ENCODE results near the gene SF1. TPM values are rescaled to one million over a fixed set of nuclear protein-coding genes. Genes with fewer than 3 reads are reported as not detected.

SF1 gene
- total RNA-seq, 2 experiments from 2014 or later = 1,632 to 1,657 TPM

DNA sequence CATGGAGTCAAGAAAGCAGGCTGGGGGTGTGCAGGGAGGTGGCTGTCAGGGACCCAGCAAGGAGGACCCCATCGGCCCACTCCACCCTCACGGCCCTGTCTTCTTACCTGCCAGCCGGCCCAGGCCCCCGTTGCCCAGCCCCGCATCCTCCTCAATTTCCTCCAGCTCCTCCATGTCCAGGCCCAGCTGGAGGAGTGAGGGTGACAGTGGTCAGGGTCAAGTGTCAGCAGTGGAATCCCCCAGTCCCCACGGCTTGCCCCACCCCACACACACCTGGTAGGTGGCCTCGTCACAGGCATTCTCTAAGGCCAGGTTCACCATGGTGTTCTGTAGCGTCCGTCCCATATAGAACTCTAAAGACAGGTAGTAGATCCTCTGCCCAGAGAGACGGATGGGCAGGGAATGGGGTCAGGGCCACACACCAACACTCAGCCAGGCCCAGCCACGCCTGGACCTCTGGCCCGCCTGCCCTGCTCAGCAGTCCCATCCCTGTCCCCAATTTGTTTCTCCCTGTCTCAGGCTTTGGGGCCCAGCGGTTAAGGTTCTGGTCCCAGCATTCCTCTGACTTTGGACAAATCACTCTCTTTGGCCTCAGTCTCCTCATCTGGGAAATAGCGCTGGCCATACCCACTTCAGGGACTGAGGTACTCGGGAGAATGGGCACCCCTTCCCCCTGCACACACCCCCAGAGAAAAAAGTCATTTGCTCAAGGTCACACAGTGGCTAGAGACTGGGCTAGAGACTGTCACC lies 19.8 kb downstream of the SF1 start:
- peaks cover 30% of the 10 kb centered on the region for H3K36me3 Mint-ChIP-seq (ENCODE audit: low read depth)
- H3K4me1 Mint-ChIP-seq (ENCODE audit: low read depth) = peaks cover 44% of the 10 kb centered on the region
- no peaks in the 10 kb centered on the region for H3K27me3 Mint-ChIP-seq
- peaks cover 72% of the 10 kb centered on the region for H3K4me1 ChIP-seq (ENCODE audit: insufficient read depth, low read length)
- H3K27ac Mint-ChIP-seq = peak overlapping the region; percentile 85
- intact Hi-C loops (cut with DNase I, micrococcal nuclease) = no loop called here
- DNase-seq (peak in 1 of 14 experiments; percentile 38), ATAC-seq (ENCODE audit: poor library complexity) (no peak)
- ChIA-PET POLR2A (interaction anchor here (1.3 to 15.0 kb wide), 3 partner anchors 12 to 20 kb away, joined by 3 to 634 read pairs (median 363); partner anchors contain the start of genes RASGRP2 and SF1), CTCF (interaction anchor here (5.9 kb wide), 1 partner anchor 15 kb away, joined by 45 read pairs; the partner anchor contains the start of gene RASGRP2)
- no peak overlapping the region for H3K4me3 Mint-ChIP-seq
- no peaks in the 10 kb centered on the region for H3K9me3 ChIP-seq (ENCODE audit: control insufficient read depth in 1 of 2, insufficient read depth in 1 of 2, low read length in 2 of 2)
- TF ChIP-seq, protein P1, sequence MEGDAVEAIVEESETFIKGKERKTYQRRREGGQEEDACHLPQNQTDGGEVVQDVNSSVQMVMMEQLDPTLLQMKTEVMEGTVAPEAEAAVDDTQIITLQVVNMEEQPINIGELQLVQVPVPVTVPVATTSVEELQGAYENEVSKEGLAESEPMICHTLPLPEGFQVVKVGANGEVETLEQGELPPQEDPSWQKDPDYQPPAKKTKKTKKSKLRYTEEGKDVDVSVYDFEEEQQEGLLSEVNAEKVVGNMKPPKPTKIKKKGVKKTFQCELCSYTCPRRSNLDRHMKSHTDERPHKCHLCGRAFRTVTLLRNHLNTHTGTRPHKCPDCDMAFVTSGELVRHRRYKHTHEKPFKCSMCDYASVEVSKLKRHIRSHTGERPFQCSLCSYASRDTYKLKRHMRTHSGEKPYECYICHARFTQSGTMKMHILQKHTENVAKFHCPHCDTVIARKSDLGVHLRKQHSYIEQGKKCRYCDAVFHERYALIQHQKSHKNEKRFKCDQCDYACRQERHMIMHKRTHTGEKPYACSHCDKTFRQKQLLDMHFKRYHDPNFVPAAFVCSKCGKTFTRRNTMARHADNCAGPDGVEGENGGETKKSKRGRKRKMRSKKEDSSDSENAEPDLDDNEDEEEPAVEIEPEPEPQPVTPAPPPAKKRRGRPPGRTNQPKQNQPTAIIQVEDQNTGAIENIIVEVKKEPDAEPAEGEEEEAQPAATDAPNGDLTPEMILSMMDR (IDR thresholded peaks at IDR 0.05) = no peak
- no peaks in the 10 kb centered on the region for H3K27me3 ChIP-seq (ENCODE audit: control insufficient read depth in 1 of 2, insufficient read depth in 2 of 2, low read length in 2 of 2)
- no peaks in the 10 kb centered on the region for H3K9me3 Mint-ChIP-seq
- H3K27ac ChIP-seq (ENCODE audit: low read depth in 1 of 2, low read length in 2 of 2) = no peak overlapping the region
- no peak overlapping the region for H3K4me3 ChIP-seq (ENCODE audit: low read length)
- peaks cover 35% of the 10 kb centered on the region for H3K36me3 ChIP-seq (ENCODE audit: insufficient read depth, low read length)

DNA sequence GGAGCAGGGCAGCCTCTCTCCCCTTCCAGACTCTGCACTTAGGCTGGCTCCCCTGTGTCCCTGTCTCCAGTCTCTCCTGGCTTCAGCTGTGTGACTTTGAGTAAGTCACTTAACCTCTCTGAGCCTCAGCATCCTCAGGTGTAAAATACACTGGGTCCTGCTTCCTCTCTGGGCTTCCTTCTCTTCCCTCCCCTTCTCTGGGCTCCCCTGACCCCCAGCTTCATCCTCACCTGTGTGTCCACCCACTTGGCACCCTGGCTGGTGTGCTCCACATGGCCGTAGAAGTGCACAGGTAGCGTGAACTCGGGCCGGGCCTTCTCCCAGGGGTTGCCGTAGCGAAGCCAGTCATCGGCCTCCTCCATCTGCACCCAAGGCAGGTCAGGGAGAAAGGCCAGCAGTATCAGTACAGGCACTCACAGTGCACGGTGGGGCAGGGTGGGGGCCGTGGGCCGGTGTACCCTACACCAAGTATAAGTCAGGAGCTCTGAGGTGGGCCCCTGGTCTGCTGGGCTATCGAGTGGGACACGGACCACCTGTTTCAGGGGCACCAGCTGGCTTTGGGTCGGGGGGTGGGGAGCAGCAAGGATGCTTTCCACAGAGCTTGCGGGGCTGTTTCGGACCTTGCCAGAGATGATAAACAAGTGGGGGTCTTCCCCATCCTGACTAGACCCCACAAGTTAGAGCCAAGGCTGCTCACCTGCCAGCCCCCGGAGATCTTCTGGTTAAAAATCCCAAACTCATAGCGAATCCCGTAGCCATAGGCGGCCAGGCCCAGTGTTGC lies 20.6 kb downstream of the SF1 start:
- no peaks in the 10 kb centered on the region for H3K9me3 Mint-ChIP-seq
- Histone ChIP-seq H3K4me3 (ENCODE audit: low read length) (no peak overlapping the region), H3K27ac (ENCODE audit: low read depth in 1 of 2, low read length in 2 of 2) (no peak overlapping the region), H3K9me3 (ENCODE audit: control insufficient read depth in 1 of 2, insufficient read depth in 1 of 2, low read length in 2 of 2) (no peaks in the 10 kb centered on the region), H3K36me3 (ENCODE audit: insufficient read depth, low read length) (peaks cover 34% of the 10 kb centered on the region), H3K4me1 (ENCODE audit: insufficient read depth, low read length) (peaks cover 66% of the 10 kb centered on the region), H3K27me3 (ENCODE audit: control insufficient read depth in 1 of 2, insufficient read depth in 2 of 2, low read length in 2 of 2) (no peaks in the 10 kb centered on the region)
- no peak for ATAC-seq (ENCODE audit: poor library complexity)
- ChIA-PET POLR2A (interaction anchor here (1.3 to 15.0 kb wide), 2 partner anchors 11 to 21 kb away, joined by 3 to 634 read pairs; partner anchors contain the start of genes RASGRP2 and SF1), CTCF (no interaction called here)
- no peak overlapping the region for H3K27ac Mint-ChIP-seq
- no peak overlapping the region for H3K4me3 Mint-ChIP-seq
- intact Hi-C loops (cut with DNase I, micrococcal nuclease) = no loop called here
- no peaks in the 10 kb centered on the region for H3K27me3 Mint-ChIP-seq
- peaks cover 41% of the 10 kb centered on the region for H3K4me1 Mint-ChIP-seq (ENCODE audit: low read depth)
- peaks cover 28% of the 10 kb centered on the region for H3K36me3 Mint-ChIP-seq (ENCODE audit: low read depth)
- peak in 1 of 14 experiments; percentile 36 for DNase-seq
- TF ChIP-seq, protein P1 (IDR thresholded peaks at IDR 0.05) = no peak

DNA sequence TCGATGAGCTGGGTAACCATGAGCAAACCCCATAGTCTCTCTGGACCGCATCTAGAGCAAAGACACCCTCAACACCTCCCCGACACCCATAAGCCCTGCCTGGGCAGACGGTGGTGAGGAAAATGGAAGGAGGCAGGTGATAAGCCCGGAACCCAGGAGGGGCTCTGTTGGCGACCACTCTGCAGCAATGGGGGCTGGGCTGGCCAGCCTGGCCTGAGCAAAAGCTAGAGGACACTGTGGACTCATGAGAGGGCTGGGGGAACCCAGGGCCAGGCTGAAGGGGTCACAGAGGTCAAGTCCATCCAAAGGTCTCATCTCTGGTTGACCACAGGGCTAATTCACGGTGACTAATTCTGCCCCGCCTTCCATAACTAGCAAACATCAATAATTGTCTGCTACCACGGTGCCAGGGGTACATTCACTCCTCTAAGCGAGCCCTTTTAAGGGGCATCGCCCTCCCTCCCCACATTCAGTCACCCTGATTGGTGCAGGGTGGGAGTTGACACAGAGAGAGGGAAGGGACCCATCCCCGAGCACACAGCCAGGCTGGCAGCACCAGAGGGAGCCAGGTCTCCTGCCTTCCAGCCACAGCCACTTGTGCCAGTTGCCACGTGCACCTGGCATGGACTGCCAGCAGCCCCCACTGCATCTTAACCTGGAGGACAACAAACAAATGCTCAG lies 22.5 kb downstream of the SF1 start:
- CTCF ChIA-PET = no interaction called here
- peaks cover 57% of the 10 kb centered on the region for H3K4me1 ChIP-seq (ENCODE audit: insufficient read depth, low read length)
- no peaks in the 10 kb centered on the region for H3K27me3 ChIP-seq (ENCODE audit: control insufficient read depth in 1 of 2, insufficient read depth in 2 of 2, low read length in 2 of 2)
- POLR2A ChIA-PET = interaction anchor here (1.4 to 18.7 kb wide), 4 partner anchors 5 to 21 kb away, joined by 3 to 634 read pairs (median 318); partner anchors contain the start of genes PYGM and RASGRP2
- intact Hi-C loops (cut with DNase I, micrococcal nuclease) = no loop called here
- no peak overlapping the region for H3K4me3 Mint-ChIP-seq
- DNase-seq (peak in 2 of 14 experiments; percentile 16 to 23), ATAC-seq (ENCODE audit: poor library complexity) (no peak)
- H3K27ac Mint-ChIP-seq = no peak overlapping the region
- H3K4me3 ChIP-seq (ENCODE audit: low read length) = no peak overlapping the region
- H3K27ac ChIP-seq (ENCODE audit: low read depth in 1 of 2, low read length in 2 of 2) = no peak overlapping the region
- H3K9me3 Mint-ChIP-seq = no peaks in the 10 kb centered on the region
- peaks cover 23% of the 10 kb centered on the region for H3K36me3 Mint-ChIP-seq (ENCODE audit: low read depth)
- H3K4me1 Mint-ChIP-seq (ENCODE audit: low read depth) = peaks cover 35% of the 10 kb centered on the region
- H3K36me3 ChIP-seq (ENCODE audit: insufficient read depth, low read length) = peaks cover 38% of the 10 kb centered on the region
- no peaks in the 10 kb centered on the region for H3K9me3 ChIP-seq (ENCODE audit: control insufficient read depth in 1 of 2, insufficient read depth in 1 of 2, low read length in 2 of 2)
- no peaks in the 10 kb centered on the region for H3K27me3 Mint-ChIP-seq
- TF ChIP-seq, protein P1 (IDR thresholded peaks at IDR 0.05) = no peak

Measured in CD4-positive, alpha-beta T cell (primary cell).